Measurements from ENCODE around the gene ITIH3.

ITIH3 gene

DNA sequence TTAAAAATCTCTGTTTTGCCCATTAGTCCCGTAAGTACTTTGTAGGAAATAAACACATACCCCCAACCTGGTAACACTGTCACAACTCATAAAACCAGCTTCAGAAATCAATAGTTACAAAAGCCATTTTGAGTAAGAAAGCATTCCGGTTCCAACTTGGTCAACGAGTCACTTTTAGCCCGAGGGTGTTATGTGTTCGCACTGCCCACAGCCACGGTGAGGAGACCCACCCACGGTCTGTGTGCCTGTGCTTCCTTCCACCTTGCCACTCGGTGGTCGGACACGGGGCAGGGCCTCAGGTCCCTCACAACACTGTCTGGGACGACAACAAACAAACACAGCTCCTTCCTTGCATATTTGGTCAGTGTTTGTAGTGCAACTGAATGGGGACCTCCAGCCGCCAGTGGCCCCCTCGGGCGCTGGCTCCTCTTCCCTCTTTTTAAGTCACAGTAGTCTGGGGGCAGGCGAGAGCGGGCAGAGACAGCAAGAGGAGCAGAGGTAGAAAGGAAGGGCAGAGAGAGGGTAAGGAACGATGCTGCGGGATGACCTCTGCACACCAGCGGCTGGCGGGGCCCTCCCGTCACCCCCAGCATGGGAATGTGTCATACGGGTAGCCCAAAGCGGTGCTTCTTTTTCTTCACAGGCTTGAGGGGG lies 45.4 kb downstream of the ITIH3 start:
- no peak for DNase-seq (ENCODE audit: low read depth in 1 of 2, low spot score in 1 of 2)
- TF ChIP-seq JUND (IDR thresholded peaks at IDR 0.05; ENCODE audit: low read depth): no peak
- in situ Hi-C loops (cut with HindIII; ENCODE audit: low pct_unique_long_range_greater_than_20kb, low sequenced_read_pairs): no loop called here

DNA sequence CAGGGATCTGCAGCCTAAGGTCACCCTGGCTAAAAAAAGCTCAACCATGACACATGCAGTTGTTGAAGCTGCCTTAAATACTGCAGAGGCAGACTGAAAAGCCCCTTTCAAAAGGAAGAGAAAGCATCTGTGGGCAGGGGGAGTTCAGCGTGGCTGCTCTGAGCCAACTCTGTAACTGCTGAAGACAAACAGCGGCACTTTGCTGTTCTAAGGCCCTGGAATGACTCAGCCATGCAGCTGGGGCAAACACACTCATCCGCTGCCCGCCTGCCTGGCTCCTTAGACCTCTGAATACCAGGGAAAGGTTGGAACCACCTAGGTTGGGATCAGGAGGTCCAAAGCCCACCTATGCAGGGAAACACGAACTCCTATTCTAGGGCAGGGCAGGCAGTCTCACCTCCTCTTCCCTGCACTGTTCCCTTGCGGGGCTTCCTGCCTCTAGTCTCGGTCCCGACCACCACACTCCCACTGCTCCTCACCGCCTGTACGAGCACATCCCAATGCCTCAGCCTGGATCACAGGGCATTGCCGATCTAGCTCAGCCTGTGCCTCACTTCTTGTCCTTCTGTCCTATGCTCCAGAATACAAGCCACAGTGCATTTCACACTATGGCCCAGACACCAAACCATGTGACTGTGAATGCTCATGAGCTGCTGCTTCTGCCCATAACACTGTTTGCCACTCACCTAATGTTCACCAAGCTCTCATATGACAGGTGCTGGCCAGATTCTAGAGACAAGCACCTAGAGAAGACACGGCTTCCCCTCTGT lies 46.8 kb downstream of the ITIH3 start:
- TF ChIP-seq JUND (IDR thresholded peaks at IDR 0.05; ENCODE audit: low read depth): no peak
- in situ Hi-C loops (cut with HindIII; ENCODE audit: low pct_unique_long_range_greater_than_20kb, low sequenced_read_pairs): no loop called here
- DNase-seq (ENCODE audit: low read depth in 1 of 2, low spot score in 1 of 2): no peak

DNA sequence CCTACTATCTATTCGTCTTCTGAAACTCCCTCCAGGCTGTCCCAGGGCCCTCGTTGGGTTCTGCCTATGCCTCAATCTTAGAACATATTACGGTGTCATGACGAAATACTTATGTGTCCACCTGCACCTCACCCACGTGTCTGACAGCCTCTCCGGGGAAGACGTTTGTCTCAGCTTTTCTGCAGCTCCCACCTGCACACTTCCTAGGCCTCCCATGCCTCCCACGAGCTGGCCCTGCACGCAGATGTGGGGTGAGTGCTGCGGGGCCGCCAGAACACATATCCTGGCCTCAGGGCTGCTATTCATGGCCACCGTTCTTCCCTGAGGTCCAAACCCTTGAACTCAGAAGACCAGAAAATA lies 47.4 kb downstream of the ITIH3 start:
- no peak for TF ChIP-seq JUND (IDR thresholded peaks at IDR 0.05; ENCODE audit: low read depth)
- in situ Hi-C loops (cut with HindIII; ENCODE audit: low pct_unique_long_range_greater_than_20kb, low sequenced_read_pairs): no loop called here

DNA sequence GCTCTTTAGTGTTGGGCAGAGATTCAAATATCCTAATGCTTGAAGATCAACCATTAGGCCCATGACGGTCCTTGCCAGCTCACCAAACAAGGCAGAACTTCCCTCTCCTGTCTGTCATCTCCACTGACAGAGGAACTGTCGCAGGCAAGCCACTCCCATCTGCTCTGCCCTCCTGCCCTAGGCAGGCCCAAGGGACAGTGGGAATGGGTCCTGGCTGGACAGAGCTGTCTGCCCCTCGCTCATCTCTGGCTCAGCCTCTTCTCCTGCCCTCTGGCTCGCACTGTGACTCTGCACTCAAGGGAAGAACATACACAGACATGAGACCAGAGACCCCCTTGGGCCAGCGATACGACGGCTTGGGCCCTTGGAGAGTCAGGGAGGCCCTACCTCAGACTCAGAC lies 47.8 kb downstream of the ITIH3 start:
- TF ChIP-seq JUND (IDR thresholded peaks at IDR 0.05; ENCODE audit: low read depth): no peak
- DNase-seq (ENCODE audit: low read depth in 1 of 2, low spot score in 1 of 2): no peak
- in situ Hi-C loops (cut with HindIII; ENCODE audit: low pct_unique_long_range_greater_than_20kb, low sequenced_read_pairs): no loop called here

More for the DNA sequence above, 47.4 kb downstream of the ITIH3 start:
- DNase-seq (ENCODE audit: low read depth in 1 of 2, low spot score in 1 of 2): no peak

DNA sequence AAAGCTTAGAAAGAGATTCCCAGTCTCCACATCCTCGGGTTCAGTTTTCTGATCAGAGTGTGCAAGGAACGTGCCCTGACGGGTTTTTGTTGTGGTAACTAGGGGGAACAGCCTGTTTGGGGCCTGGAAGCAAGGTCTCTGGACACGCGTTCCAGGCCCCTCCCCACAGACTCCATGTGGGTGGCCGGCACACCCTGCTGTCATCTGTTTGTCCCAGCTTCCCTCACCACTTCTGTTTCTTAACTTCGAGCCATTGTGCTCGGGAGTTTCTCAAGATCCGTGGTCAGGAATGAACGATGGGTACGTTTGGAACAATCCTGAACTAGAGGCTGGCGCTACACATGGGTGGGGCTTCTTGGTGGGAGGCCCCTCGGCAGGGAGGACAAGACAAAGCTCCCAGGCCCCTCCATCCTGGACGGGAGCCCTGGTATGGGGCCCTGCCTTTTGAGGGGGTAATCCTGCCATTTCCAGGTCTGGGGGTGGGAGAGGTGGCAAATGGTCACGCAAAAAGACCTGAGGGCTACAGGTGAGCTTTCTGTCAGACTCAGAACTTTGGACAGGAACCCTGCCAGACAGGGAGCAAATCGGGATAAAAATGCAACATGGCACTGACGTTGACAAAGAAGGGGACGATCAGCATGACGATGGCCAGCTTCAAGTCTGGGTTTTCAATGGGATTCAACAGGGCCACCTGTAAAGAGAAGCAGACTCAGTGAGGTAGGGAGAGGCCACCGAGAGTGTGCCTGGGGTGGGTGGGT lies 48.7 kb downstream of the ITIH3 start:
- DNase-seq (ENCODE audit: low read depth in 1 of 2, low spot score in 1 of 2): no peak
- in situ Hi-C loops (cut with HindIII; ENCODE audit: low pct_unique_long_range_greater_than_20kb, low sequenced_read_pairs): no loop called here
- TF ChIP-seq JUND (IDR thresholded peaks at IDR 0.05; ENCODE audit: low read depth): no peak

DNA sequence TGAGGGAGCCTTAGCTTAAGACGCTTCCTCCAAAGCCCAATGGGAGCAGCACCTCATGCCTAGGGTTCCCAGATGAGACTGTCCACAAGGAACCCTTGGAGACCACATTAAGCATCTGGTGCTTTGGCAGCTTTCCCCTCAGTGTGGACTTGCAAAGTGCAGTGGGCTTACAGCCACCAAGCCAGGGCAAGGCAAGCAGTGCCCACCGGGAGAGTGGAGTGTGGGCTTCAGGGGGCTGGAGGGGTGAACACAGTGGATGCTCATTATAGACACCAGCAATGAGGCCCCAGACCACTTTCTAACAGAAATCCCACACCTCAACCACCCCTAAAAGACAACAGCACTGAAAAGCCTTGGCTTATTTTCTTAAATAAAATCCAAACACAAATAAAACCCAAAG lies 49.3 kb downstream of the ITIH3 start:
- no peak for DNase-seq (ENCODE audit: low read depth in 1 of 2, low spot score in 1 of 2)
- TF ChIP-seq JUND (IDR thresholded peaks at IDR 0.05; ENCODE audit: low read depth): no peak
- in situ Hi-C loops (cut with HindIII; ENCODE audit: low pct_unique_long_range_greater_than_20kb, low sequenced_read_pairs): no loop called here

DNA sequence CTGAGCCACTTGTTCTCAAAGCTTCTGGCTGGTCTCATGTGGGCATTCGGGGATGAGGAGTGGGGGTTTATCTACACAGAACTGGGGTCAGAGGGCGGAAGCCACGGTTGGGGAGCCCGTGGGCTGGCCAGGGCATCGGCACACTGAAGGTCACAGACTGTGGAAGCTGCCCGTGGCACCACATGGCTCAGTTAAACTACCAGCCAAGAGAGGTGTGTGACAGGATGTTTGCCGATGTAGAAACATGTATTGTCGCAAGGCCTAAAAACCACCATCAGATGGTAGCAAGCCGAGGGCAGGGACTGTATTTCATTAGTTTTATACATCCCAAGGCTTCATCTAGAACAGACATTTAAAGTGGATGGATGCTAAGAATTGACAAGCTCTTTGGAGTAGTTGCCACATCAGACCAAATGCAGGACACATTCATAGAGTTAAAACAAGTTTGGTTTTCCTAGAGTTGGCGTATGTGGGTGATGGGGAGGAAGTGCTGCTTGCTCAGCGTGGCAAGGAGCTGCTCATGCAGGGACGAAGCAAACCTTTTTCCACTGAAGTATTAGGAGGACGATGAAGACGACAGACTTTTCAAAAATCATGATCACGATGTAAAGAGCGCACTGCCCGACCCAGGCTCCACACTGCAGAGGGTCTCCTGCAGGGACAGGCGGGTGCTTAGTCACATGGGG lies 49.8 kb downstream of the ITIH3 start:
- in situ Hi-C loops (cut with HindIII; ENCODE audit: low pct_unique_long_range_greater_than_20kb, low sequenced_read_pairs): no loop called here
- TF ChIP-seq JUND (IDR thresholded peaks at IDR 0.05; ENCODE audit: low read depth): no peak
- DNase-seq (ENCODE audit: low read depth in 1 of 2, low spot score in 1 of 2): no peak

DNA sequence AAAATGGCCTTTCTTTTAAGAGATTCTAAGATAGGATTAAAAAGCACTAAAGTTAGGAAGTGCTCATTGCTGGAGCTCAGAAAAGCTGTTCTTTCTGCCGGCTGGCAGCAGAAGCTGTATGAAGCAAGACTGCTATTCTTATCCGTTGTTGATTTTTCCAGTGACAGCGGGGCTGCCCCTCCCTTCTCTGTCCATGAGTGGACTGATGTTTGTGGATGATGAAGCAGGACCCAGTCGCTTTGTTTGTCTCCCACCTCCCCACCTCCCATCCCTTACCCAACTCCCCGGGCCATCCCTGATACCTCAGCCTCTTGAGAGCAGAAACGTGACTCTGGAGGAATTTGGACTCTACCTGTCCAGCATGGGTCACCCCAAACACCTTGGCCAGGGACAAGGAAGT lies 50.6 kb downstream of the ITIH3 start:
- DNase-seq (ENCODE audit: low read depth in 1 of 2, low spot score in 1 of 2): no peak
- in situ Hi-C loops (cut with HindIII; ENCODE audit: low pct_unique_long_range_greater_than_20kb, low sequenced_read_pairs): no loop called here
- TF ChIP-seq JUND (IDR thresholded peaks at IDR 0.05; ENCODE audit: low read depth): no peak

DNA sequence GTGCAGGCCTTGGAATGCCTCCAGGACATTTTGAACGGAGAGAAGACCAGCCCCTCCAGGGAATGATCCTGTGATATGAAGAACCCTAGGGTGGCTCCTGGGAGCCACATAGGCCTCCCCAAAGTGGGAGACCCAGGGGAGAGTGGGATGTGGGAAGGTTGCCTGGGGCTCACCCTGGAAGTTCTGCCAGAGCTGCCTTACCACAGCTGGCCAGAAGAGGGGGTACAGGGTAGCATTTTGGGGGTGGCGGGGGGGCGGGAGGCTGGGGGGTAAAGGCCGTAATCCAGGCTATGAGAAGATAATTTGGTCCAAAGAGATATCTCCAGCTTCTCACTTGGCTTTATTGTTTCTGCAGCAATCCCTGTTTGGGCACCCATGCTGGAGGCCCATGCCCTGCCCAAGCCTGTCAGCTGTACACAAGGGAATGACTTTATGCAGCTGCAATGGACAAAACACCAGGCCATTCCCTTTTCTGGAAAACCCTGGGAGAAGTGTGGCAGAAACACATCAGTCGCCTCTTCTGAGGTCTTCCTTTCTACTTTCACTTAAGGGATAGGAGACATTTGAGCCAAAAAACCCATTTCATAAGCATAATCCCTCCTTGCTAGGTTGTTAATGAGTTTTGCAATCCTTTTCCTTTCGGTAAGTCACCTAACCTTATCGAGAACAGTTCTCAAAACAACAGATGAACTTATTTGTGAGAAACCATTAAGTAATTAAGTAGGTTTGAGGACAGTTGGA lies 51.3 kb downstream of the ITIH3 start:
- TF ChIP-seq JUND (IDR thresholded peaks at IDR 0.05; ENCODE audit: low read depth): no peak
- in situ Hi-C loops (cut with HindIII; ENCODE audit: low pct_unique_long_range_greater_than_20kb, low sequenced_read_pairs): no loop called here
- DNase-seq (ENCODE audit: low read depth in 1 of 2, low spot score in 1 of 2): no peak

DNA sequence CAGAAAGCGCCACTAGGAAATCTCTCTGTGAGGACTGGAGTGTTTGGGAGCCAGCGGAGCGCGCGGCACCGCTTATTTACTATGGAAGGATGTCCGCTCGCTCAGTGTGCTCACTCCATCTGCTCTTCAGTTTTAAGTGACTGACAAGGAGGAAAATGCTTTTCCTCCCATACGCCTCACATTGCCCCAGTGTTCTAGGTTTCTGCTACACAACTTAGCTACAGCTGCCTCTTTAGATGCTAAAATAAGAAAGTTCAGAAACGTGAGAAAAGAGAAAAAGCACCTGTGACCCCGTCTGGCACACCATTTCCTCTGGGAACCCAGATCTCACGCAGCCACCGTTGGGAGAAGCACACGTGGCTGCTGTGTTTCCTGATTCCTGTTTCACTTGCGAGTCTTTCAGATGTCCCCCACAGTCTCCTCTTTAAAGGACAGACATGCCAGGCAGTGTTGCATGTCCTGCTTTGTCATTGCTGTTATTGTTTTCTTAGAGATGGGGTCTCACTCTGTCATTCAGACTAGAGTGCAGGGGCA lies 51.9 kb downstream of the ITIH3 start:
- in situ Hi-C loops (cut with HindIII; ENCODE audit: low pct_unique_long_range_greater_than_20kb, low sequenced_read_pairs): no loop called here
- TF ChIP-seq JUND (IDR thresholded peaks at IDR 0.05; ENCODE audit: low read depth): no peak

DNA sequence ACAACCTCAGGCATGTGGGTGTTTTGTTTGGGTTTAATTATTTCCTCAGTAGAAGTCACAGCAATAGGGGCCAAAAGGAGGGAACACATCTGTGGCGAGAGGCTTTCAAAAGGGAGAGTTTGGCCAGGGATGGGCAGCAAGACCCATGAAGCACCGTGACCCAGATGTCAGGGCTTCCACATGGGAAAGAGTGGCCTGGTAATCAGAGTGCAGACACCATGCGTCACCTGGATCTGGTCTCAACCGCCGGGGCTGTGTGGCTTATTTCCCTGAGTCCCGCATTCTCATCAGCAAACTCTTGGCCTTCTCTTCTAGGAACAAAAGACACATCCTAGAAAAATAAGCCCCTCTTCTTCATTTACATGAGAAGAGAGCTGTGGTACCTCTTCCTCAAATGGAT lies 52.6 kb downstream of the ITIH3 start:
- no peak for DNase-seq (ENCODE audit: low read depth in 1 of 2, low spot score in 1 of 2)
- in situ Hi-C loops (cut with HindIII; ENCODE audit: low pct_unique_long_range_greater_than_20kb, low sequenced_read_pairs): no loop called here
- TF ChIP-seq JUND (IDR thresholded peaks at IDR 0.05; ENCODE audit: low read depth): no peak

More for the DNA sequence above, 51.9 kb downstream of the ITIH3 start:
- DNase-seq (ENCODE audit: low read depth in 1 of 2, low spot score in 1 of 2): no peak

DNA sequence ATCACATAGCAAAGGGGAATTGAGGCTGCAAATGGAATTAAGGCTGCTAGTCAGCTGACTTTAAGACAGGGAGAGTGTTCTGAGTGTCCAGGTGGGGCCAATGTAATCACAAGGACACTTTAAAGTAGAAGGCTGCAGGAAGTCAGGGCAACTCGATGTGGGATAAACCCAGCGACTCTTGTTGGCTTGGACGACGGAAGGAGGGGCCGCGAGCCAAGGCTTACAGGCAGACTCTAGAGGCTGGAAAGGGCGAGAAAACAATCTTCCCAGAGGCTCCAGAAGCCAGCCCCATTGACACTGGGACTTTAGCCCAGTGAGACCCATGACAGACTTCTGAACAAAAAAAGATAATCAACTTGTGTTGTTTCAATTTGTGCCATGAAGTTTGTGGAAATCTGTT lies 53.1 kb downstream of the ITIH3 start:
- no peak for DNase-seq (ENCODE audit: low read depth in 1 of 2, low spot score in 1 of 2)
- in situ Hi-C loops (cut with HindIII; ENCODE audit: low pct_unique_long_range_greater_than_20kb, low sequenced_read_pairs): no loop called here
- TF ChIP-seq JUND (IDR thresholded peaks at IDR 0.05; ENCODE audit: low read depth): no peak

Measured in T47D (cell line).